ENCODE data around the gene SPOCD1. TPM values are rescaled to one million over a fixed set of nuclear protein-coding genes. Genes with fewer than 3 reads are reported as not detected.

SPOCD1 gene
- total and polyA plus RNA-seq, 2 of the 4 experiments (the other 2 are of a cell fraction), result 59.7 to 132 TPM

DNA sequence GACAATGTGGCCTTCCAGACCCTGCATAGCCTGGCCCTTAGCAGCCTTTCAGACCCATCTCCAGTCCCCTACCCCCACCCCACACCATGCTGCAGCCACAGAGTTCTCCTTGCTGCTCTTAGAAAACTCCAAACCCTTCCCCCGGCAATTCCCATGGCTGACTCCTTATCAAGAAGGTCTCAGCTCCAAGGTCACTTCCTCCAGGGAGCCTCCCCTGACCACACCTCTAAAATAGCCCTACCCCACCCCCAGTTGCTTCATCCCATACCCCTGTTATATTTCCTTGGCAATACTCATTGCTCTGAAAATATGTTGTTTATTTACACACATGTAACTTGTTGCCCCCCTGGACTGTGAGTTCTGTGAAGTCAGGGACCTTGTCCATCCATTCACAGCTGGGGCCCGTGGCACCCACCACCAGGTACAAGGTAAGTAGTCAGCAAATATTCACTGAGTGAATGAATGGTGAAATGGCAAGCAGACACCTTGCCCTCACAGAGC is 47.4 kb downstream of the SPOCD1 start:
- Histone ChIP-seq H3K9ac (ENCODE audit: low read depth, low read length) (no peak overlapping the region), H3K14ac (replicated peaks; ENCODE audit: low read depth, low read length) (no peak overlapping the region), H3K23ac (ENCODE audit: low read depth, low read length) (no peak overlapping the region), H3K36me3 (ENCODE audit: control insufficient read depth, insufficient read depth, low read length) (no peaks in the 10 kb centered on the region), H2BK15ac (ENCODE audit: low read depth, low read length) (no peak overlapping the region), H3K9me1 (ENCODE audit: insufficient read depth, low read length) (no peaks in the 10 kb centered on the region; the same call in 1 of the 2 replicates), H3K9me3 (ENCODE audit: control insufficient read depth, insufficient read depth, low read length) (no peaks in the 10 kb centered on the region), H3K79me1 (ENCODE audit: low read depth in 1 of 2, low read length in 2 of 2) (no peaks in the 10 kb centered on the region), H3K4ac (ENCODE audit: low read depth, low read length) (no peak overlapping the region), H2AK9ac (replicated peaks; ENCODE audit: low read depth, low read length, poor library complexity) (no peak overlapping the region), H4K5ac (ENCODE audit: low read depth, low read length) (no peak overlapping the region), H2BK20ac (ENCODE audit: low read depth, low read length) (no peak overlapping the region), H3K56ac (ENCODE audit: extremely low read depth, insufficient read depth, low read length) (no peak overlapping the region), H3K27ac (ENCODE audit: insufficient read depth, low read length) (no peak overlapping the region), H4K91ac (ENCODE audit: insufficient read depth, low read depth, low read length) (no peak overlapping the region), H2BK120ac (ENCODE audit: low read depth, low read length) (no peak overlapping the region), H2BK5ac (ENCODE audit: low read depth, low read length, poor library complexity, severe bottlenecking) (no peak overlapping the region), H3K4me1 (ENCODE audit: control insufficient read depth, insufficient read depth, low read length) (peaks cover 6% of the 10 kb centered on the region), H2AFZ (replicated peaks; ENCODE audit: low read length, poor library complexity) (no peak overlapping the region), H4K8ac (ENCODE audit: low read depth in 2 of 2, low read length in 2 of 2) (no peak overlapping the region), H3K18ac (ENCODE audit: low read depth, low read length) (no peak overlapping the region), H4K20me1 (ENCODE audit: insufficient read depth, low read length) (peaks cover 12% of the 10 kb centered on the region), H3K4me3 (ENCODE audit: insufficient read depth, low read depth, low read length) (no peak overlapping the region), H2AK5ac (ENCODE audit: low read depth, low read length) (no peak overlapping the region), H3K27me3 (ENCODE audit: control insufficient read depth, insufficient read depth, low read length) (peaks cover 54% of the 10 kb centered on the region), H3K4me2 (ENCODE audit: low read depth, low read length) (no peak overlapping the region)
- ChIA-PET CTCF (no interaction called here), POLR2A (ENCODE audit: unreplicated experiment) (no interaction called here)
- intact Hi-C loops (cut with micrococcal nuclease), result no loop called here
- in situ Hi-C loops (cut with MboI; ENCODE audit: low sequenced_read_pairs), result no loop called here
- no peak for ATAC-seq (ENCODE audit: low read depth)
- TF ChIP-seq FOS (IDR thresholded peaks at IDR 0.05; ENCODE audit: low read depth, low read length) (no peak), MXI1 (IDR thresholded peaks at IDR 0.05; ENCODE audit: borderline replicate concordance, low read depth, low read length) (no peak), BHLHE40 (IDR thresholded peaks at IDR 0.05; ENCODE audit: low read depth, low read length) (no peak), CHD1 (IDR thresholded peaks at IDR 0.05; ENCODE audit: low read depth, low read length) (no peak), POLR2A (IDR thresholded peaks at IDR 0.05; ENCODE audit: low read depth, low read length) (no peak)
- TF ChIP-seq, protein P1, sequence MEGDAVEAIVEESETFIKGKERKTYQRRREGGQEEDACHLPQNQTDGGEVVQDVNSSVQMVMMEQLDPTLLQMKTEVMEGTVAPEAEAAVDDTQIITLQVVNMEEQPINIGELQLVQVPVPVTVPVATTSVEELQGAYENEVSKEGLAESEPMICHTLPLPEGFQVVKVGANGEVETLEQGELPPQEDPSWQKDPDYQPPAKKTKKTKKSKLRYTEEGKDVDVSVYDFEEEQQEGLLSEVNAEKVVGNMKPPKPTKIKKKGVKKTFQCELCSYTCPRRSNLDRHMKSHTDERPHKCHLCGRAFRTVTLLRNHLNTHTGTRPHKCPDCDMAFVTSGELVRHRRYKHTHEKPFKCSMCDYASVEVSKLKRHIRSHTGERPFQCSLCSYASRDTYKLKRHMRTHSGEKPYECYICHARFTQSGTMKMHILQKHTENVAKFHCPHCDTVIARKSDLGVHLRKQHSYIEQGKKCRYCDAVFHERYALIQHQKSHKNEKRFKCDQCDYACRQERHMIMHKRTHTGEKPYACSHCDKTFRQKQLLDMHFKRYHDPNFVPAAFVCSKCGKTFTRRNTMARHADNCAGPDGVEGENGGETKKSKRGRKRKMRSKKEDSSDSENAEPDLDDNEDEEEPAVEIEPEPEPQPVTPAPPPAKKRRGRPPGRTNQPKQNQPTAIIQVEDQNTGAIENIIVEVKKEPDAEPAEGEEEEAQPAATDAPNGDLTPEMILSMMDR (conservative IDR thresholded peaks at IDR 0.05; ENCODE audit: low read depth, low read length), result no peak
- BruUV-seq (replicated peaks), result no TSS peak
- DNase-seq, result no peak
- dilution Hi-C loops (cut with HindIII; ENCODE audit: low sequenced_read_pairs, unreplicated experiment), result no loop called here
- no CpG with 5 or more reads among the region's 2 CpGs for WGBS, 2 experiments (ENCODE audit: extremely low coverage in 2 of 2, insufficient read length in 1 of 2)
